PC-9 (cell line): ENCODE results near the gene TBCE.

Experiments
- CTCF ChIP-seq: fragments of 200-600 bp; sonication (generic); conservative IDR thresholded peaks from 2 replicates; pipeline ENCODE4 v1.6.1; 2017; ENCODE audit warnings: mixed run types, antibody characterized with exemption, mild to moderate bottlenecking, moderate library complexity
- EZH2 ChIP-seq: fragments of 200-600 bp; sonication (generic); IDR thresholded peaks from 2 replicates; pipeline ENCODE4 v1.8.0; 2017; ENCODE audit warnings: antibody characterized with exemption, low read depth

DNA sequence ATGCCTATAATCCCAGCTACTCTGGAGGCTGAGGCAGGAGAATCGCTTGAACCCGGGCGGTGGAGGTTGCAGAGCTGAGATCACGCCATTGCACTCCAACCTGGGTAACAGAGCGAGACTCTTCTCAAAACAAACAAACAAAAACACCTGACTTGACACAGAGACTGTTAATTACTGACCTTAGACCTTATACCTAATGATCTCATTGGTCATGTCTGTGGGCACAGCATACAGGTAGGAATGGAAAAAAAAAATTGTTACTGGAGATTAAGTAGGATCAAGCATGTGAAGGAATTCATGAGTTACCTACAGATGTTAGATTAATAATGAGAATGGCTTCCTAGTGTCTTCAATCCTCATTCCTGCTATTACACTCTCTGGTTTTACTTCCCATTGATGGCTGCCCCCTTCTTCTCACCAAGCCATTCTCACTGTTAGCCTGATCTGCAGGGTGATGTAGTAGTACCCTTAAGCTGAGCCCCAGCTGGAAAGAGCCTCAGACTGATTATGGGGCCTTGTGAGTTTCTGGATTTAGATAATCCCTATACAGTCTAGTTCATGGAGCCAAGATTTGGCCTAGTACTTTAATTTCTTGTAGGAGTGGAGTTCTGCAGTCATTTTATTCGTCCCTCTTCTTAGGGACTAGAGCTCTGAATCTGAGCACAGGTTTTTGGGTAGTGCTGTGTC lies 8.8 kb downstream of the TBCE start:
- TF ChIP-seq CTCF (no peak), EZH2 (no peak)
